SW 1271 (cell line): ENCODE results near the gene EOGT.
A peak's percentile ranks its signal among the peaks of the same experiment; 100 is the strongest.

Source experiments
- DNase-seq, 2 experiments: peaks; one replicate each; lab custom pipeline; 2025; lab: John Stamatoyannopoulos, UW

Gene EOGT

DNA sequence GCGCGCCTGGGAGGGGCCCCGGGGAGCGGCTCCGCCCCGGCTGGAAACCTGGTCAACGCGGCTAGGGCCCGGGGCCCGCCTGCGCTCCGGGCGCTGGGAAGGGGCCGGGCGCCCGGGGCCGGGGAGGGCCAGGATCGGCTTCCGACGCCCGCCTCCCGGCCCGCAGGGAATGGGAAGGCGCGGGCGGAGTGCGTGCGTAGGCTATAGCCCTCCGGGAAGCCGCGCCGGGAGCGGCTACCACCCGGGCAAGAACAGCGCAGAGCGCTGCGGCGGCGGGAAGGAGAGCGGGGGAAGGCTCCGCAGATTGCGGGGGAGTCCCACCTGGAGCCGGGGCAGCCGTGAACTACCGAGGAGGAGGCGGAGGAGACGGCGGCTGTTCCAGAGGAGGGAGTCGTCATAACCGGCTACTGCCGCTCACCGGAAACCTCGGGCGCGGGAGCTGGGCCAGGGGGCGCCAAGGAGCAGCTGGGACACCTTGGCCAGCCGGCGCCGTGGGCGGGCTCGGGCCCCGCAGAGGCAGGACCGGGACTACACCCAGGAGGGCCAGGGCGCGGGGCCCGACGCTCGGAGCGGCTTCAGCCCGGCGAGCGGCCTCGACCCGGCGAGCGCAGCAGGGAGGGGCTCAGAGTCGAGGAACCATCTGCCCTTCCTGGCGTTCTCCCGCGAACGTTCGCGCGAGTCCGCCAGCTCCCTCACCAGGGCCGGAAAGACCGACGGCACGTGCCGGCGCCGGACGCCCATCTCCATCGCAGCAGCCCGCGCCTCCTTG is at the start of gene EOGT:
EOGT (minus strand) TSS at position 432 of the 769 bp plus-strand sequence. CDS start 3,838 bp downstream, outside the sequence.
- DNase-seq: peak; percentile 37 to 62

- no peak for DNase-seq
Measured at GRCh38 chr3:69059688-69060087, 46.2 kb upstream of the EOGT start.

DNA sequence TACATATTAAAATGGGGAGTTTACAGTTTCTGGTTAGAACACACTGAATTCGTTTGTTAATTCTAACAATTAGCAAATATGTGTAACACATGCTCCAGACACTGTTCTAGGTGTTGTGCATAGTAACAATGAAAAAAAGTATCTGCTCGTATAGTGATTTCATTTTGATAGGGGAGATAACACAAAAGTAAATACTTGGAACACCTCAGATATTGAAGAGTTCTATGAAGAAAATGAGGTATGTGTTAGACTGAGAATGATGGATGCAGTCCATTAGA is 45.4 kb upstream of the EOGT start:
- DNase-seq: no peak

- DNase-seq: no peak
Measured at GRCh38 chr3:69058180-69058946, 44.9 kb upstream of the EOGT start.

GRCh38 chr3:69052472-69052898 is 39.0 kb upstream of the EOGT start:
- no peak for DNase-seq

GRCh38 chr3:69051756-69052471 is 38.4 kb upstream of the EOGT start, which contains the start of gene TMF1:
Gene TMF1, minus strand, starts transcription at chr3:69052333. Its CDS starts 247 bp downstream, at chr3:69052086.
- no peak for DNase-seq

DNA sequence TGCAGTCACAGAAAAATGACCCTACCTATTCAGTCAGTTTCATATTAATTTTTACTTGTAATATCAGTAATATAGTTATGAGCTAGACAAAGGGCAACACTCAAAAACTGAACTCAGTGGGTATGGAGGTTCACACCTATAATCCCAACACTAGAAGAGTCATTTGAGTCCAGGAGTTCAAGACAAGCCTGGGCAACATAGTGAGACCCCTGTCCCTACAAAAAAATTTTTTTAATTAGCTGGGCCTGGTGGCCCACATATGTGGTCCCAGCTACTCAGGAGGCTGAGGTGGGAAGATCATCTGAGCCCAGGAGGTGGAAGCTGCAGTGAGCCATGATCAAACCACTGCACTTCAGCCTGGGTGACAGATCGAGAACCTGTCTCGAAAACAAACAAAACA is 35.5 kb upstream of the EOGT start:
- DNase-seq: no peak

DNA sequence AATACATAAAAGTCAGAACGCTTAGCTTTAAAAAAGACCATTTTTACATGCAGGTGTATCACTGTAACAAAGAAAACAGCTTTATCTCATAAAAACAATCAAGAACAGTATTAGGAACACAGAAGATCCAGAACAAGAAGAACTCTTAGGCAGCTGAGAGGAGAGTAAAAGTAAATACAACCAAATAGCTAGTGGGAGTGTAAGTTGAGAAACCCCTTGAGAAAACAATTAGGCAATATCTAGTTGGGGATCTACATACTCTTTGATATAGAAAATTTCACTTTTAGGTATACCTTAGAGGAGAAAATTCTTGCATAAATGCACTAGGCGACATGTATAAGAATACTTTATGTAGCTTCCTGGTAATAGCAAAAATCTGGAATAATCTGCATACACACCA is 31.1 kb upstream of the EOGT start:
- no peak for DNase-seq

- DNase-seq: peak; percentile 46 to 73
Measured at GRCh38 chr3:69033470-69033869, 20.0 kb upstream of the EOGT start.

DNA sequence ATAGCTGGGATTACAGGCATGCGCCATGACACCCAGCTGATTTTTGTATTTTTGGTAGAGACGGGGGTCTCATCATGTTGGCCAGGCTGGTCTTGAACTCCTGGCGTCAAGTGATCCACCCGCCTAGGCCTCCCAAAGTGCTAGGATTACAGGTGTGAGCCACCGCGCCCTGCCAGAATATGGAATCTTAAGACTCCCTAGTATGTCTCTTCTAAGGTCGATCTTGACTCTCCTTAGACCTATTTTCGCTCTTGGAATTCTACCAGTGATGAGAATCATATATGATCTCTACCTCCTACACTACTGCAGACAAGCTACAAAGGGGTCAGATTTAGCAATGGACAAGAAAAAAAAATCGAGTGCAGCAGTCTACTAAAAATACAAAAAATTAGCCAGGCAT is 19.3 kb upstream of the EOGT start:
- no peak for DNase-seq

- DNase-seq: no peak
Measured at GRCh38 chr3:69032142-69032541, 18.7 kb upstream of the EOGT start.

- DNase-seq: no peak
Measured at GRCh38 chr3:69031635-69032034, 18.2 kb upstream of the EOGT start.

DNA sequence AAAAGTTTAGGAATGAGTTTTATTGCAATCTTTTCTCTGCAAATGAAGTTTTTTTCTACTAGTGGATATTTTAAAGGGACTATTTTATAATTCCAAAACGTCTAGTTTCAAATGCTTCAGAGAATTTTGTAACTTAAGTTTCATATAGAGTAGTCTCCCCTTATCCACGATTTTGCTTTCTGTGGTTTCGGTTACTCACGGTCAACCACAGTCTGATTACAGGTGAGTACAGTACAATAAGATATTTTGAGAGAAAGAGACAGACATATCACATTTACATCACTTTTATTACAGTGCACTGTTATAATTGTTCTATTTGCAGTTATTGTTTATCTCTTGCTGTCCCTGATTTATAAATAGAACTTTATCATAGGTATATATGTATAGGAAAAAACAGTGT is 7.4 kb upstream of the EOGT start:
- no peak for DNase-seq

DNA sequence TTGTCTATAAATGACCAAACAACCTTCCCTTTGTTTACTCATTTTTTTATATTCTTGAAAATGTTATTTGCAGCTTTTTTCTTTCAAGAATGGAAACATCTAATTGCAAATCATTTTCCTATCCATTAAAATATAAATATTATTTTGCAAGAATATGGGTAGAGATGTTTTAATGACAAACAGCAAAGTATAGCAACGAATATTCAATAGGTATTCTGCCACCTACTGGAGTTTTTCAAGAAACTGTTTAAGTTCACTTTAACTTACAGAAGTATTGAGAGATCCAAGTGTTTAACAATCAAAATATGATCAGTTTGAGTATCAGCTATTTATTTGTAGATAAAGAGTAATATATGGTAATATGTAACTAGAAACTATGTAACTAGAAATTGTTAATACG is 6.9 kb upstream of the EOGT start:
- no peak for DNase-seq

GRCh38 chr3:69016901-69017300 is 3.4 kb upstream of the EOGT start:
- DNase-seq: no peak

DNA sequence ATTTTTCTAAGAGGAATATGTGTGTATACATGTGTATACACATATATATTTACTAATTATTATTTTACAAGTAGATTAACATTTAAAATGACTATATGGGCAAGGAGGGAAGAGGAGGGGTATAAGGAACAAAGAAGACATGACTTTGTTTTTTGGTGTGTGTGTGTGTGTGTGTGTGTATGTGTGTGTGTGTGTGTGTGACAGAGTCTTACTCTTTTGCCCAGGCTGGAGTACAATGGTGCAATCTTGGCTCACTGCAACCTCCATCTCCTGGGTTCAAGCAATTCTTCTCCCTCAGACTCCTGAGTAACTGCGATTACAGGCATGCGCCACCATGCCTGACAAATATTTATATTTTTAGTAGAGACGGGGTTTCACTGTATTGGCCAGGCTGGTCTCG is 2.6 kb upstream of the EOGT start:
- no peak for DNase-seq

- peak in 1 of 2 experiments; percentile 22 for DNase-seq
Measured at GRCh38 chr3:69014022-69014580, 617 bp upstream of the EOGT start.

DNA sequence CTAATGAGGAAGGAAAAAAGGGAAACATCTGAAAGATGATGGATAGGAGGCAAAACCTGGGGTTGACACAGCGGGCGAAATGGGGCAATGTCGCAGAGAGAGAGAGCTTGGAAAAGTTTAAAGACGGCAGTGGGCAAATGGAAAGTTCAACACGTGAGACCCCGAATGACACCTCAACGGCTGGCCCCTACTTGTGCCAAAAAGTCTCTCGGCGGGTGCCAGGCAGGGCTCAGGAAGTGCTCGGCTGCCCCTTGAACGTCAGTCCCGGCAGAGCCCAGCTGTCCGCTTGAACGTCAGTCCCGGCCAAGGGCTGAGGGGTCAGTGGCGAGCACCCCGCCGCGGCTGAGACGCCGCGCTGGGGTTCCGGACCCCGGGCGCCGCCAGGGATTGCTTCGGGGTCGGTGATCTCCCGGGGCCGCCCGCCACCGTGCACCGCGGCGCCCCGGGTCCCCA is 658 bp downstream of the EOGT start:
- DNase-seq: peak in 1 of 2 experiments; percentile 8

- no peak for DNase-seq
Measured at GRCh38 chr3:69012100-69012799, 1.2 kb downstream of the EOGT start.

DNA sequence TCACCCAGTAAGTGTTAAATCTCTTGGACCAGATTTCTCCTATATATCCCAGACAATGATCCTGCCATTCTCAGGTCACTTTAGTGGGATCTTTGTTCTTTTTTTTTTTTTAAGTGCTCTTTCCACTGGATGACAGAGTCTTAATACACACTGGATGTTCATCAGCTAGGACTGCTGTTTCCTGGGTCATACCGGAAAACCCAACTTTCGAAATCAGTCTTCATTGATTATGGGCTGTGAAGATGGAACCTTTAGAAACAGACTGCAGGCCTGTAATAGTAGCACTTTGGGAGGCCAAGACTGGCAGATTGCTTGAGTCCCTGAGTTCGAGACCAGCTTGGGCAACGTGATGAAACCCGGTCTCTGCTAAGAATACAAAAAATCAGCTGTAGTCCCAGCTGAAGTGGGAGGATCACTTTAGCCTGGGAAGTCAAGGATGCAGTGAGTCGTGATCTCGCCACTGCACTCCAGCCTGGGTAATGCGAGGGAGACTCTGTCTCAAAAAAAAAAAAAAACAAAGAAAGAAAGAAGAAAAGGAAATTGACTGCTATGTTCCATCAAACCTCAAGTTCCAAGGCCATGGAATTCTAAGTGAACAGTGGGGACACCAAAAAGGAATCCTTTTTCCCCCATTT is 2.3 kb downstream of the EOGT start:
- no peak for DNase-seq
